Hematopoietic multipotent progenitor cell (in vitro differentiated cells): ENCODE data around the gene REV3L. TPM values are rescaled to one million over a fixed set of nuclear protein-coding genes. Genes with fewer than 3 reads are reported as not detected.
A peak's percentile ranks its signal among the peaks of the same experiment; 100 is the strongest.

Source experiments
- DNase-seq, 3 donors: peaks; one replicate each; pipeline ENCODE4 v3.0.0-alpha.2; 2011 to 2015; ENCODE audit warnings: low read depth in 2 of 3, low spot score in 2 of 3
- total RNA-seq: library from RNA; depleted of rRNA; stranded (reverse); fragments of >200 nt; gene quantifications from one replicate; pipeline ENCODE4 v1.2.3, GENCODE V29; 2012

The REV3L gene
- total RNA-seq, 1 donor, result 11.3 TPM

DNA sequence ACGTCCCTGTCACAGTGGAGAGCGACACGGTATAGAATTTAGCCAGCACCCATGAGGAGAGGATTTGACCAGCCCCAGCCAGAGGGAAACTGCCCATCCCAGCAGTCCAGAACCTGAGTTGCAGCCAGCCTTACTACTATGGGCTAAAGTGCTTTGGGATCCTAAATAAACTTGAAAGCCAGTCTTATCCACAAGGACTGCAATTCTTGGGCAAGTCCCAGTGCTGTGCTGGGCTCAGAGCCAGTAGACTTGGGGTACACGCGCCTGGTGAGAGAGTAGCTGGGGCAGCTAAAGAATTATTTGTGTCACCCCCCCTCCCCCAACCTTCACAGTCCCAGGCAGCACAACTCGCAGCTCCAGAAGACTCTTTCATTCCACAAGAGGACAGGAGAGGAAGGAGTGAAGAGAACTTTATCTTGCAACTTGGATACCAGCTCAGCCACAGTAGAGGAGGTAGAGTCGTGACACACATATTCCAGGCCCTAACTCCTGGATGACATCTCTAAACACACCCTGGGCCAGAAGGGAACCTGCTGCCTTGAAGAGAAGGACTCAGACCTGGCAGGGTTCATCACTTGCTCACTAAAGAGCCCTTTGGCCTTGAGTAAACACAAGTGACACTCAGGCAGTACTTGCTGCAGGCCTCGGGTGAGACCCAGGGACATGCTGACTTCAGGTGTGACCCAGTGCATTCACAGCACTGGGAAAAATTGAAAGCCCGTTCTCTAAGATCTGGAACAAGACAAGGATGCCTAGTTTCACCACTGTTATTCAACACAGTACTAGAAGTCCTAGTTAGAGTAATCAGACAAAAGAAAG, 100.3 kb downstream of the REV3L start:
- DNase-seq, result no peak

- DNase-seq, result no peak
Measured at GRCh38 chr6:111381728-111382127, 101.3 kb downstream of the REV3L start.

DNA sequence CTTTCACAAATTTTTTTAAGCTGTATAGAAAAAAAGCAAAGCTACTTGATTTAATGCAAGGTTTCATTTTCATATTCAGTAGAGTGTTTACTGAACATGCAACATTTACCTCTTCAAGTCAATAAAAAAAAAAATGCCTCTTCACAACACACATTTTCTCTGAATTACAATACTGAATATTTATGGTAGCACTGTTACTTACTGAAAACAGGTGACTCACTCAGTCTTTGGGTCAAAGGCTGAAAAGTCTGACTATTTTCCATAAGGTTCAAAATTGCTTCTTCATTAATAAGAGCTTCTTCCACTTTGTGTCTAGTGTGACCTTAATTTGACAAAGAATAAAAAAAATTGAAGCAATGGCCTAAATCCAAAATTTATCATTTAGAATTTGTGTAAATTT, 101.9 kb downstream of the REV3L start:
- no peak for DNase-seq

DNA sequence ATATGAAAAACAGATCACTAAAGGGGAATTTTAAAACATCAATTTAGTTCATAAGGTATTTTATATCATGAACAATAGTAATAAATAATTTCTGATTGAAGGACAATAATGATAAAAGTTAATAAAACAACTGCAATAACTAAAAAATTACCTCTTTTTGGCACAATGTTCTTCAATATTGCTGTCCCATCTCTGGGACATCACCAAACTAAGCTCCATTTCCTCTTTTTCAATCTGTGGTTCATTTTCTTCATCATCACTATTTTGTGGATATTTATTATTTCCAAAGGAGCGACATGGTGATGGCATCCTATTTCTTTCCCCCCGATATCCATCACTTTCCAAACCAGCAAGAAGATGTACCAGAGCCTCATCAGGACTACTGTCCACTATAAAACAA, 103.2 kb downstream of the REV3L start:
- DNase-seq, result no peak

GRCh38 chr6:111379302-111379701, 103.7 kb downstream of the REV3L start:
- no peak for DNase-seq

GRCh38 chr6:111377558-111378120, 105.4 kb downstream of the REV3L start:
- DNase-seq, result no peak

- DNase-seq, result no peak
Measured at GRCh38 chr6:111367393-111368088, 115.5 kb downstream of the REV3L start.

DNA sequence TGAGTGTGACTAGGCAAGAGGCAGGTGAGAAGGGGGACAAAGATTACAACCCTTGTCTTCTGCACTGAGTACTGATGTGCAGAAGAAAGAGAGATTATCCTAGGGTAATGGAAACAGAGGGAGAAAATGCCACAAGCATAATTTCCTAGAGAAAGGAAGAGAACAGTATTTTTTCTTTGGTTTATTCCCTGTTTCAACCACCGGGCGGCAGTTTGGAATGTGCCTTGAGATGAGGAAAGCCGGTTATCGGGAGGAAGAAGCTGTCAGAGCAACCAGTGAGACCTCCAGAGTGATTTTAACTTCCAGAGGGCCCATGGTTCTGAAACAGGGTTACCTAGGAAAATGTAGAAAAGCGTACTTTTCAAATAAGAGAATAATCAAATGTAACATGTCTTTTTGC, 121.4 kb downstream of the REV3L start:
- peak in 2 of 3 donors; percentile 24 to 35 for DNase-seq

DNA sequence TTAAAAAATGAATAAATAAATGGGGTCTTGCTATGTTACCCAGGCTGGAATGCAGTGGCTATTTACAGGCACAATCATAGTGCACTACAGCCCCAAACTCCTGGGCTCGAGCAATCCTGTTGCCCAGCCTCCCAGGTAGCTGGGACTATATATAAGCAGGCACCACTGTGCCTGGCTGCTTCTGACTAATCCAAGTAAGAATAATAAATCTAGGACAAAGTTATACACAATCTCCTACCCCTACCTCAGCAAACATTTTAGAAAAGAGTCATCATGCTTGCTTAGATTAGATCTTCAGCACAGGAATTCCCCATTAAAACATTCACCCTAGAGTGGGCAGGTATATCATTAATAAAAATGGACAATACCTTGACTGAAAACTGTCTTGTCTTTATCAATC, 124.6 kb downstream of the REV3L start:
- DNase-seq, result no peak

DNA sequence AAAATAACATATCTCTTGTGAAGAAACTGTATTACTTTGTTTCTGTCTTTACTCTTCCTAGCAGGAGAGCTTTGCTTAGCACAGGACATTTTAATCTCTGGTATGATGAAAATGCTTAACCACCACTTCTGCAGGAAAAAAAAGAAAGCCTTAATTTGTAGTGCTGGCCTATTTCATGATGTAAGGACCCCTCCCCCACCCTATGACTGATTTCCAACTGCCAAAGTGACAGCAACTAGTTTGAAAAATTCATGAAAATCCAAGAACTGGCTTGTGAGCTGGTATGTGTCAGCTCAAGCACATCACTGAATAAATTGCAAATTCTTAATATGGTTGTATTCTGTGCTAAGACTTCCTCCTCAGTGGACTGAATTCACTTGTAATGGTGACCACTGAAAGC, 125.3 kb downstream of the REV3L start:
- DNase-seq, result no peak

DNA sequence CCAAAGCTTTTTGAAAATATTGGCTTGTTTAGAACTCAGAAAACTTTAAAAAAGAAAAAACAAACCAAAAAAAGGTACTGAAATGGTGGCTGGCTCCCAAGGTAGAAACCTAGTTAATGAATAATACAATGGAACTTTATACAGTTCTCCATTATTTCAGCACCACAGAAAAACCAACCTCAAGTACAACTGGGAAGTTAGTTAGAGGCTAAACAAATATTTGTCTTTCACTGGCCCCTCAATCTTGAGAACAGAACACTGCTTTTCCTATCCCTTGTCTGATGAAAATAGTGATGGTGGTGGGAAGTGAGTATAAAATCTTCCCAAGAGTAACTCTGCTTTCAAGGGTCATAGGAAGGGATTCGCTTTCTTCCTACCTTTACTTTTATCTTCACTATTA, 126.5 kb downstream of the REV3L start:
- DNase-seq, result no peak

- no peak for DNase-seq
Measured at GRCh38 chr6:111354758-111355555, 128.1 kb downstream of the REV3L start.

DNA sequence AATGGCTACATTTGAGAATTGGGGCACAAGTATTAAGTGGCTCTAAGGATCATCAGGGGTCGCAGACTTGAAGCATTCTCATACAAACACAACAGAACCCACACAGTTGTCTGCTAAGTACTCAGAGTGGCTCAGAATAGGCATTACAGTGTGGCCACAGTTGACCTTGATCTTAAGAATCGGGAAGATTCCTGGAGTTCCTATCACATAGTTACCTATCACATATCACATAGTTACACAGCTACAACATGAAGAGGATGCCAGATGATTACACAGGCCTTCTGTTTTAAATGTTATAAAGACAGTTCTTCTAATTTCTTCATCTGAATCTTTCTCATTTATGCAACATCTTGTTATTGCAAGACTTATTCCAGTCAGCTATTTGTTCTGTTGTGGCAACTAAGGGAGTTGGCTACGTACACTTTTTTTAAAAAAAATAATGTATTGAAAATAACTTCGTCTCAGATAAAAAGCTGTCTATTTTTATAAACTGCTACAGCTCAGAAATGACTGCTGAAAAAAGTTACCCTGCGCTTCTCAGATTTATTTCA, 129.0 kb downstream of the REV3L start:
- no peak for DNase-seq

DNA sequence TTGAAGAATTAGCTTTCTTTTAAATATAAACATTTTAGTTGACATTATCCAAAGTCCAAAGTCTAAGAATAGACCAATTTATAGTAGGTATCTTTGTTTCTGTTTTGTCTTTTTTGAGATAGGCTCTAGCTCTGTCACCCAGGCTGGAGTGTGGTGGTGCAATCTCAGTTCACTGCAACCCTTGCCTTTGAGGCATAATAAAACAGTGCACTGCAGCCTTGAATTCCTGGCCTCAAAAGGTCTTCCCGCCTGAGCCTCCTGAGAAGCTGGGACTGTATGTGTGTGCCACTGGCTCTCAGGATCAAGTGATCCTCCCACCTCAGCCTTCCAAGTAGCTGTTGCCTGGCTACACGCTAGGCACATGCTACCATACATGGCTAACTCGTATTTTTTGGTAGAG, 135.4 kb downstream of the REV3L start:
- no peak for DNase-seq

DNA sequence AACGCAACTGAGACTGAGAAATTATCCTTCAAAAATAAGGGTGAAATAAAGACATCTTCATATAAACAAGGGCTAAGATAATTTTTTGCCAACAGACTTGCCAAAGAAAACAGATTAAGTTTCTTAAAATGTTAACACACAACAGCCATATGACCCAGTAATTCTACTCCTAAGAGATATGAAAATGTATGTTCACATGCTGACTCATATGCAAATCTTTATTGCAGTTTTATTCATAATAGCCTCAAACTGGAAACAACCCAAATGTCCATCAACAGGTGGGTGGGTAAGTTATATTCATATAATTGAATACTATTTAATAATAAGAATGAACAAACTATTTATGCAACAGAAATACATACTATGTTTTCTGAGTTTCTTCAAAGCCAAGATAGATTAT, 140.1 kb downstream of the REV3L start:
- DNase-seq, result no peak

DNA sequence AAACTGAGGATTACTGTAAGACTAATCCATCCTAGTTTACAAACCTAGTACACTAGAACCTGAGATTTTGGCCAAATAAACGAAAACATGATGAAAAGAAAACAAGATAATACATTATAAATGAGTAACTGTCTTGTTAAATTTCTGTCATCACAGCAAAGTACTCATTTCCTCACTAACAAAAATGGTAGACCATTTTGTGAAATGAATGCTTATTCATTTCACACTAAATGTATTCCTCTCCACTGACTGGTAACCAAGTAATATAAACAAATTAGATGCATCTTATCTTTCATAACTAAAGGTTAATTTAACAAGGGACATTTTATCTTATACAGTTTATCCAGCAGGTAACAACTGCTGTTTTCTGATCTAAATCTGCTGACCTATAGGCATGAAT, 143.7 kb downstream of the REV3L start:
- no peak for DNase-seq

- no peak for DNase-seq
Measured at GRCh38 chr6:111338843-111339242, 144.2 kb downstream of the REV3L start.

- no peak for DNase-seq
Measured at GRCh38 chr6:111337829-111338236, 145.2 kb downstream of the REV3L start.

DNA sequence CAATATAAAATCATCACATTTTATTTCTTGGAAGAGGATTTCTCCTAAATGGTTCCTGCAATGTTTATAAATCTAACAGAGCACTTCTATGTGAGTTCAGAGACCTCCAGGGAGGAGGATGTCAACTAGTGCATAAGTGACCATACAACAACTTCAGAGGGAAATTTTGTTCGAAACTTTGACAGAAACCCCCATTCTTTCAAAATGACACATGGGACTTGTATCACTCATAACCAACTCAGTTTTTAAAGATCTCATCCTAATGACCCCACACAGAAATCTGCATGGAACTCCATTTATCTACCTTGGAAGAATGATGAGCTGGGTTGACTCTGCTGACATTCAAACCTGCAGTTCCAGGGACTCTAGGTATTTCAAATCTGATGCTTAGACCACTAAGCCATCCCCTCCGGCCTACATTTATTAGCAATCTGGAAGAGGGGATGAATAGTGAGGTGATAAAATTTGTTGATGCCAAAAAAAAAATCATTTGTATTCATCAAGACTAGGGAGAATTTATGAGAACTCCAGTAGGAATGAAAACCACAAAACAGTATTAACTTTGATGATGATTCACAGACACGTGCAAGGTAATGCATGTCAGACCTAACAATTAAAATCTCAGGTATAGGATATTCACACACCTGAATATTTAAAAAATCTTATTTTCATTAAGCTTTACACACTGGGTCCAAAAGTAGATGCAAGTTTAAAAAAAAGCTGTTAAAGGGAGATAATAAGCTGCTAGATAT, 153.0 kb downstream of the REV3L start:
- DNase-seq, result no peak

DNA sequence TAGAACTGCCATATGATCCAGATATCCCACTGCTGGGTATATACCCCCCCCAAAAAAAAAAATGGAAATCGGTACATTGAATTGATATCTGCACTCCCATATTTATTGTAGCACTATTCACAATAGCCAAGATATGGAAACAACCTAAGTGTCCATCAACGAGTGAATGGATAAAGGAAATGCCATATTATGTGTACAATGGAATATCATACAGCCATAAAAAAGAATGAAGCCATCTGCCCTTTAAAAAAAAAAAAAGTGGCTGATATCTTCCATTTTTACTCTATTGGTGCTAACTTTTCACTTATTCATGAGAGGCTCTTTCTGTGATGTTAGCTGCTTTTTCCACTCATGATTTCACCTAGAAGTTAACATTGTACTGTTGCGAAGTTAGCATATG, 156.5 kb downstream of the REV3L start:
- DNase-seq, result no peak
